Mammary epithelial cell (primary cell): ENCODE results near the gene SPEG.

ENCODE experiments used
- CTCF ChIP-seq, 2 donors: IDR thresholded peaks in 1 of 2; conservative IDR thresholded peaks in 1 of 2; 2 replicates each; pipeline ENCODE4 v1.5.1; 2011 to 2012; ENCODE audit warnings: inconsistent platforms in 2 of 2, low read length in 2 of 2, mild to moderate bottlenecking in 2 of 2, control low read depth in 1 of 2, low read depth in 1 of 2; ENCODE audit not compliant: insufficient read depth in 1 of 2; ENCODE audit errors: extremely low read depth in 1 of 2
- EZH2 ChIP-seq: IDR thresholded peaks from 2 replicates; pipeline ENCODE4 v1.6.1; 2012; ENCODE audit warnings: low read length, inconsistent platforms, borderline replicate concordance

- TF ChIP-seq CTCF (conservative IDR thresholded peaks at IDR 0.05 in 1 of 2, IDR thresholded peaks at IDR 0.05 in 1 of 2; ENCODE audit: extremely low read depth in 1 of 2, insufficient read depth in 1 of 2, low read depth in 1 of 2, low read length in 2 of 2) (no peak), EZH2 (no peak)
These were observed 103.9 kb downstream of the SPEG start for GRCh38 chr2:219538504-219538951.
